ENCODE measurements around the gene RPS6KB2.

Gene RPS6KB2

DNA sequence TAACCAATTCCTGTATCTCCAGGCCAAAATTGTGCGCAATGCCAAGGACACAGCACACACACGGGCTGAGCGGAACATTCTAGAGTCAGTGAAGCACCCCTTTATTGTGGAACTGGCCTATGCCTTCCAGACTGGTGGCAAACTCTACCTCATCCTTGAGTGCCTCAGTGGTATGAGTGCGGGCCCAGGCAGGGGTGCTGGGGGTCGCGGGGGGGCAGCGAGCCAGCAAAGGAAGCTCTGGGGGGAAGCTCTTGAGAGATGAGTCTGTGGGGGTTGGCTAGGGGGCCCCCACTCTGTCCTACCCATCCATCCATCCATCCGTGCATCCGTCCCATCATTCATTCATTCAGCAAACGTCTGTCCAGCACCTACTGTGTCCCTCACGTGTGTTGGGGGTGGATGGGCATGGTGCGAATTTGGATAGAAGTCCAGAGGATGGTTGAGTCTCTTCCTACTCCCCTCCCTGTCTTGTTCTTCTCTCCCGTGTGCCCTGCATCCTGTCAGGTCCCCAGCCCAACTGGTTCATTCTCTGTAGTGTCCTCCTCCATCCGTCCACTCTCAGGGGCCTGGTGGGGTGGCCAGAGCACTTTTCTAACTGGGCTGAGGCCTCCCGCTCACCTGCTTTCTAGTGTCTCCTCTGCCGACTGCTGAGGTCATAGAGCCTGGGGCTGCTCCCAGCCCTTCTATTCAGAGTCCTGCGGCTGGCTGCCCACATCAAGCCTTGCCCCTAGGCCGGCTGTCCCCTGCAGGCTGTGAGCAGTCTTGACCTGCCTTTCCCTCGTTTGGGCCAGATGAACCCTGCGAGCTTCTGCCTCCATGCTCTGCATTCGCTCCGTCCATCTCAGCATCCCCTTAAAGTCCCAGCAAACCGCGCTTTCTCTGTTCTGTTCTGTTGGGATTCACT, 3.3 kb downstream of the RPS6KB2 start:
- no peak for DNase-seq

DNA sequence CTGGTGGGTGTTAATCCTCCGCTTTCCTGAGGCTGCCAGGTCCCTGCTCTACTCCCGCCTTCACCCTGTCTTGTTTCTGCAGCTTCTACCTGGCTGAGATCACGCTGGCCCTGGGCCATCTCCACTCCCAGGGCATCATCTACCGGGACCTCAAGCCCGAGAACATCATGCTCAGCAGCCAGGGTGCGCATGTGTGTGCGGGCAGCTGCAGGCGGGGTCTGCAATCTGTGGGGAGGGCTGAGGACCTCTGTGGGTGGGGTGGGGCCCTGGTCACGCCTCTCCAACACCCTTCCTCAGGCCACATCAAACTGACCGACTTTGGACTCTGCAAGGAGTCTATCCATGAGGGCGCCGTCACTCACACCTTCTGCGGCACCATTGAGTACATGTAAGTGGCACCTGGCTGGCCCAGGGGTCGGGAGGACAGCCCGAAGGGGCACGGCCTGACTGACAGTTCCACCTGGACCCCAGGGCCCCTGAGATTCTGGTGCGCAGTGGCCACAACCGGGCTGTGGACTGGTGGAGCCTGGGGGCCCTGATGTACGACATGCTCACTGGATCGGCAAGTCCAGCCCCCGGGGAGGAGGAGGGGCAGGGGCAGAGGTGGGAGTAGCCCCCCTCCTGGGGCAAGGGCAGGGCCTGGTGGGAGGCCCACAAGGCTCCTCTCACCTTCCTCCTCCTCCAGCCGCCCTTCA, 4.5 kb downstream of the RPS6KB2 start:
- DNase-seq, result no peak

DNA sequence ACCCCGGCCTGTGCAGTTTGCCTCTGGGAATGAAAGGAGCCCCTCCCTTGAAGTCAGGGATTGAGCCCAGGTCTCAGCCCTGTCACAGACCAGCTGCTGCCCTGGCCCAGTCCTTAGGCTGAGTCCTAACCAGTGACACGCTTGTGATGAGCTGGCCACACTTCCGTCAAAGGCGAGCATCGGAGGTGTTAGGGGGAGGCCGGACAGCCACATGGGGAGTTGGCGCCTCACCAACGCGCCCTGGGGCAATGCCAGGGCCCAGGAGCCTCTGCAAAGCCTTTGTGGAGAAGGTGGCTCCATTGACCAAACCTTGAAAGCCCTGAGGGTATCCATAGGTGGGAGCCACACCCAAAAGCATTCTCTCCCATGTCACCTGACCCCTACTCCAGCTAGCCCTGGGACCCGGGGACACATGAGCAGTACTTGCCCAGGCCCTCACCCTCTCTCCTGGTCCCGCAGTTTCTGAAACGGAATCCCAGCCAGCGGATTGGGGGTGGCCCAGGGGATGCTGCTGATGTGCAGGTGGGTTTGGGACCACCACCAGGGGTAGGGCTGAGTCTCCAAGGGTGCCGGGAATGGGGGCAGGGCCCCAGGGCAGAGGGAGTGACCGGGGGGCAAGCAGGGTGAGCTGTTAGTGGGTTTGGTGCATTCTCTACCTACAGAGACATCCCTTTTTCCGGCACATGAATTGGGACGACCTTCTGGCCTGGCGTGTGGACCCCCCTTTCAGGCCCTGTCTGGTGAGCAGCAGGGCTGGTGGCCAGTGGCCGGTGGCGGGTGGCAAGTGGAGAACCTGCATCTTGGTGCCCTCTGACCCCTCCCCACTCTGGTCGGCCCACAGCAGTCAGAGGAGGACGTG, 5.5 kb downstream of the RPS6KB2 start:
- no peak for DNase-seq

DNA sequence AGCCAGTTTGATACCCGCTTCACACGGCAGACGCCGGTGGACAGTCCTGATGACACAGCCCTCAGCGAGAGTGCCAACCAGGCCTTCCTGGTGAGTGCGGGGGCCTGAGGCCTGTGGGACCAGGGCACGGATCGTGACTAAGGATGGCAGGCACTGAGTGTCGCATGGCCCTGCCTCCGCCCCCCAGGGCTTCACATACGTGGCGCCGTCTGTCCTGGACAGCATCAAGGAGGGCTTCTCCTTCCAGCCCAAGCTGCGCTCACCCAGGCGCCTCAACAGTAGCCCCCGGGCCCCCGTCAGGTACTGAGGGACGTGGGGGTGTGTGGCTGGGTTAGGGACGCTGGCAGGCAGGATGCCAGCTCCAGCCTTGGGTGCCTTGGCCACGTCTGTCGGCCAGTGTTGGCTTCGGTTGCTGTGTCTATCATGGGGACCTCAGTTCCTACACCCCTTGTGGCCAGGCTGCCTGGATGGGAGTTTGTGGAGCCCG, 6.1 kb downstream of the RPS6KB2 start:
- no peak for DNase-seq

DNA sequence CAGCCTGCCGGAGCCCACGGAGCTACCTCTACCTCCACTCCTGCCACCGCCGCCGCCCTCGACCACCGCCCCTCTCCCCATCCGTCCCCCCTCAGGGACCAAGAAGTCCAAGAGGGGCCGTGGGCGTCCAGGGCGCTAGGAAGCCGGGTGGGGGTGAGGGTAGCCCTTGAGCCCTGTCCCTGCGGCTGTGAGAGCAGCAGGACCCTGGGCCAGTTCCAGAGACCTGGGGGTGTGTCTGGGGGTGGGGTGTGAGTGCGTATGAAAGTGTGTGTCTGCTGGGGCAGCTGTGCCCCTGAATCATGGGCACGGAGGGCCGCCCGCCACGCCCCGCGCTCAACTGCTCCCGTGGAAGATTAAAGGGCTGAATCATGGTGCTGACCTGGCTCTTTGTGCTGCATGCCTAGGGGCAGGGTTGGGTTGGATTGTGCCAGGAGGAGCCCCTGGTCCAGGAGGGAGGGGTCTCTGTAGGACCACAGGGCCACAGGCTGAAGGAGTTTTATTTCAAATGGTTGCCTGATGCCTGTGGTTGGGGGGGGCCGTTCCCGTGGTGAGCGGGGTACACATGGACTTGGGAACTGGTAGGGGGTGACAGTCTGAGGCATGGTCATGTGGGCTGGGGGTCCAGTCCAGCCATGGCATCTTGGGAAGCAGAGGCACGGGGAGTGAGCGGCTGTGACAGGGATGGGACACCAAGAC, 6.9 kb downstream of the RPS6KB2 start:
- DNase-seq, result no peak

DNA sequence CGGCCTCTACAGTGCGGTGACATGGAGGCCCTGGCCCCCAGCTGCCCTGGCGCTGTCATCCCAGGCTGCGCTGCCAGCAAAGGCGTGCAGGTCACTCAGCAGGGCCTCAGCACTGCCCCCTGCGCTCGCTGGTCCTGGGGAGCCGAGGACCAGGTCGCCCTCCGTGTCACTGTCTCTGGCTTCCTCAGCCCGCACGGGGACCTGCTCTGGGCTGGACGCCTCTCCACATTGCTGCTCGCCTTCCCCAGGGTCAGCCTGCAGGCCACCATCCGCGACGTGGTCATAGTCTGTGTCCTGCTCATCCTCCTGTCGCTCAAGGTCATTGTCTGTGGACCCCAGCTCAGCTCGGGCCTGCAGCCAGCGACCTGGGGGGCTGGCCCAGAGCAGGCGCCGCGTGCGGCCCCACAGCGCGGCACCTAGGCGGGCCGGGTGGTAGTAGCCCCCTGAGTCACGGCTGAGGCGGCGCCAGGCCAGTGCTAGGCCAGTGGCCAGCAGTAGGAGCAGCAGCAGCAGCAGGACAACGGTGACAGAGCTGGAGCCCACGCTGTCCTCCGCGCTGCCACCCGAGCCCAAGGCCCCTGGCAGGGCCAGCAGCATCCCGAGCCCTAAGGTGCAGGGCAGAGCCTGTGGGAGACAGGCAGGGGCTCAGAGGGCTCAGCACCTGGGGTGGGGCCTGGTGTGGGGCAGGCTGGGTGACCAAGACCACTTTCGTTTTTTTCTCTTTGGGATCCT, 7.6 kb downstream of the RPS6KB2 start:
- no peak for DNase-seq

DNA sequence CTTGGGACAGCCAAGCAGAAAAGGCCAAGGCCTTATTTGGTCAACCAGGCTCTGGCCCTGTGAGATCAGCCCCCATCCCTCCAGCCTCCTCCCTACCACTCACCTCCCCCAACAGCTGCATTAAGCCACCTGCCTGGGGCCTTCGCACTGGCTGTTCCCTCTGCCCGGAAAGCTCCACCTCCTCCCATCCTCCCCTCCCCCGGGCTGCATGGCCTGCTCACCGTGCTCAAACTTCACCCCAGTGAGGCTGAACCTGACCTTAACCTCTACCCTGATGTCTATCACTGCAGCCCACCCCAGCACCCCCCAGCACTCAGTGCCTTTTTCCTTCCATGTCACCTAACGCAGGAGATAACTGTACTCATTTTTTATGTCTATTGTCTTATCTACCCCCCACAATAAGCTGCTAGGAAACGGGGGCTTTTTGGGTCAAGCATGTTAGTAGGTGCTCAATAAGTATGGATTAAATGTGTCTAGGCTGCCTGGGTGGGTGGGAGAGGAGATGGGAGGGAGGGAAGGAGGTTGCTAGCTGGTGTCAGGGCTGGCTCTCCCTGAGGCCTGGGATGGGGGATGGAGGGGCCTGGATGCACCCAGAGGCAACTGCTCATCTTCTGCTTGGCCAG, 8.3 kb downstream of the RPS6KB2 start:
- DNase-seq, result peak; percentile 68

DNA sequence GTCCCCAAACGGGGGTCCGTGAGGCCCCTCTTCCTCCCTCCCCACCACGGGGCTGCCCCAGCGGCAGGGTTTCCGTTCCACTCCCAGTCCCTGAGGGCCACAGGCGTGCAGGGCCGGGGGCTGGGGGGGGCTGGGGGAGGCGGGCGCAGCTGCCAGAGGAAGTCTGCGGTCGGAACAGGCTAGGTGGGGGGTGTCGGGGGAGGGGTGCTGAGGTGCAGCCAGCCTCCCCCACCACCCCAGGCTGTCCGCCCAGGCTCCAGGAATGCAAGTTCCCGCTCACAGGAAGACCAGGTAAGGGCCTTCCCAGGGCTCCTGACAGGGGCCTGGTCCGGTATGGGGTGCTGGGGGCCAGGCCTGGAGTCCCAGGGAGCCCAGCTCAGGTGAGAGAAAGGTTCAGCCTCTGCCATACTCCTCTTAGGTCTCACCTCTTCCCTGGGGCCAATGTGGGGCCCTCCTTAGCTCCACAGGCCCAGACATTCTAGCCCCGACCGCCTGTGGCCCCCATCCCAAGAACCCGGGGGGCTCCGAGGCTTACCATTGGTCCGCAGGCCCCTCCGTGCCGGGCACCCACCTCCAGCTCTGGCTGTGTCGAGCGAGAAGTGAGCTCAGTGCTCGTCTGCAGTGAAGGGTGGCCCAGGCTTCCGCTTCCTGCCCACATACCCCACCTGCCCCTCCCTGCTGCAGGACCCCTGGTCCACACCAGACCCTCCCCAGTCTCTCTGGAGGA, 9.0 kb downstream of the RPS6KB2 start, which contains the start of gene PTPRCAP:
TSS of gene PTPRCAP (minus strand) at position 601 of the 727 bp plus-strand sequence. CDS start at position 538, 63 bp downstream.
- DNase-seq, result peak; percentile 56

DNA sequence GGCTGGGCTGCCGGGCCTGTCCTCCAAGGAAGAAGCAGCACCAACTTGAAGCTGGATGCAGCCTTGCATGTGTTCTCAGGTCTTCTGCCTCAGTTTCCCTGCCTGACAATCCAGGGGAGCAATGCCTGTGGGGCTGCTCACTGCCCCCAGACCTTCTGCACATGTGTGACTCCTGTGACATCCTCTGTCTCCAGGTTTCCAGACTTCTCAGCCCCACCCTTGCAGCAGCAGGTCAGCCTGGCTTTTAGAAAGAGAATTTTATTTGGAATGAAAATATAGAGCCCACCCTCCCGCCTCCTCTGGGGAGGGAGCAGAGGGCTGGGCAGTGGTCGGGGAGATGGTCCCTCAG, 9.5 kb downstream of the RPS6KB2 start:
- no peak for DNase-seq

DNA sequence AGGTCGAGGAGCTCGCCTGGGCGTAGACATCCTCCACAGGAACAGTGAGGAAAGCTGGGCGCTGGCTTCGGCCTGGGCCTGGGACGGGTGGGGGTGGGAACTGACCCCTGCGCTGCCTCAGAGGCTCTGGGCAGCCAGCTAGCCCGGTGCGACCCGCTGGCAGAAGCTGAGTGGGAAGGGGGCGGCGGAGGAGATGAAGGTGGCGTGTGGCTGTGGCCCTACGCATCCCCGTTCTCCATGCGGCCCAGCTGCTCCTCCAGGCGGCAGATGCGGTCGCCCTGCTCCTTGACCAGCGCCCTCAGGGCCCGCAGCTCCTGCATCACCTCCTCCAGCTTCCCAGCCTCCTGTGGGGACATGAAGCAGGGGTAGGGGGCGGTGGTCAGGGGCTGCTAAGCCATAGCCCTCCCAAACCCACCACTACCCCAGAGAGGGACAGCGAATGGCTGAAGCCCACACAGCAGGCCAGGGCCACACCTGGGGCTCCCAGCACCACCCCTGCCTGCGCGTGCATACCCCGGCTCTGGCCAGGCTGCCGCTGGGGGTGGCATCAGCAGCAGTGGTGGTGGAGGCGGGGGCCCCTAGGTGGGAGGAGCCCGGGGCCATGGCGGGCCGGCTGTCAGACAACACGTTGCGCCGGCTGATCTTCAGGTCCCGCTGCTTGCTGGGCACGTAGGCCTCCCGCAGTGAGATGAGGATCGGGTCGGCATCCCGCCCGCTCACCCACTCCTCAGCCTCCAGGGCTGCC, 10.0 kb downstream of the RPS6KB2 start:
- DNase-seq, result no peak

DNA sequence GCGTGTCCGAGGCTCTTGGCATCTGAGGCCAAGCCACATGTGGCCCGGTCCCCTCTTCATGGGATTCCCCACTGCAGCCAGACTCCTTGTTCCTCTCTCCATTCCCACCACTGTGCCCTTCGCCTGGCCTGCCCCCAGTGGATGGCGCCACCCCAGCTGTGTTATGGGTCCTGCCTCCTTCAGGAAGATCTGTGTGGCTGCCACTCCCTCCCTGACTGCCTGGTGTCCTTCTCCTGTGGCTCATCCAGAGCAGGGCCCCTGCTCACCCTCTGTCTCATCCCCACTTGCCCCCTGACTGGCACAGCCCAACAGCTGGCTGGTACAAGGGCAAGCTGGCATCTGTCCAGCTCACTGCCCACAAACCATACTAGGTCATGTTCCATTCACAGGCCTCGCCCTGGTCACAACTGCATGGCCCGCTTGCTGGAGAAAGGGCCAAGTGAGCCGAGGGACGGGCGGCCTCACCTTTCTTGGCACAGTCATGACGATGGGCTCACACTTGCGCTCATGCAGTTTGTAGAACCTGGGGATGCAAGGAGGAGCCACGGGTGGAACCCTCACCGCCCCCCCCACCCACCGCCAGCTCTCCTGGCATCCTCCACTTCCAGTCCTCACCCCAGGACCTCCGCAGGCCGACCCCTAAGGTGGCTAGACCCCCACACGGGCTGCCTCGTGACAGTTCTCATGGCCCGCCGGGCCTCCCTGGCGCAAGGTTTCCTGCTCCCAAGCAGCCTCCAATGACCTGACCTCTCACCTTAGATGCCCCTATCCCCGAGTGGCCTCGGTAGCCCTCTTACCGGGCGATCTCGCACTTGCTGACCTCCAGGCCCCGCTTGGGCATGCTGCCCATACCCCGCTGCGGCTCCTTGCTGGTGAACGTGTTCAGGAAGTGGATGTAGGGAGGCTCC, 11.3 kb downstream of the RPS6KB2 start:
- peak; percentile 58 for DNase-seq

DNA sequence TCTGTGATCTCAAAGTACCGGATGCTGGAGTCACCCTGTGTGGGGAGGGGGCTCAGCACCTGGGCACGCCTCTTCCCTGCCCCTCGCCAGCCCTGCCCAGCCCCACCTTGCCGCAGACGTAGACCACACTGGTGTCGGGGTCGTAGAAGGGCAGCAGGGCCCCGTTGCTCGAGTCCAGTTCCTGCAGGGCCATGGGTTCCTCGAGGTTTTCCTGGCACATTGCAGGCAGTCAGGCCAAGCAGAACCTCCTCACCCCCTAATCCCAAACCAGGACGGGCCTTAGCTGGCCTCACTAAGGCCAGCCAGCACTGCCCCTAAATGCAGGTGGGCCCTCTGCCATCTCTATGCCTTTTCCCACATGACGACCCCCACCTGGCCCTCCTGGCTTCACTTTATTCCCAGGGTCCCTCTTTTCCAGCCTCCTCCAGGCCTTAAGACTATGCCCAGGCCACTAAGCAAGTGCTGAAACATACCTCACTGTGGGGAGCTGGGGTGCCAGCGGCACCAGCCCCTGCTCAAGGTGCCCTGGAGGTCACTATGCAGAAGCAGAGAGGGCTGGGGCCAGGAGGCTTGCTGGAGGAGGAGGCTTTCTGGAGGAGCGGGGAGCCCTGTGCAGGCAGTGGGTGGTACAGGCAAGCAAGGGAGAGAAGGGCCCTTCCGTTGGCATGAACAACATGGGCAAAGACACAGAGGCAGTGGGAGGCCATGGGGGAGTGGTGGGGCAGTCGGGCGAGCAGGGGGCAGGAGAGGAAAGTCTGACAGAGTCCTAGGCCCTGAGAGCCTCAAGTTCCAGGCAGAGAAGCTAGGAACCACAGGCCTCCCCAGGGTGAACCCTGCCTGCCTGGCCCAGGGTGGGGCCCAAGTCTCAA, 12.2 kb downstream of the RPS6KB2 start:
- DNase-seq, result peak; percentile 13

DNA sequence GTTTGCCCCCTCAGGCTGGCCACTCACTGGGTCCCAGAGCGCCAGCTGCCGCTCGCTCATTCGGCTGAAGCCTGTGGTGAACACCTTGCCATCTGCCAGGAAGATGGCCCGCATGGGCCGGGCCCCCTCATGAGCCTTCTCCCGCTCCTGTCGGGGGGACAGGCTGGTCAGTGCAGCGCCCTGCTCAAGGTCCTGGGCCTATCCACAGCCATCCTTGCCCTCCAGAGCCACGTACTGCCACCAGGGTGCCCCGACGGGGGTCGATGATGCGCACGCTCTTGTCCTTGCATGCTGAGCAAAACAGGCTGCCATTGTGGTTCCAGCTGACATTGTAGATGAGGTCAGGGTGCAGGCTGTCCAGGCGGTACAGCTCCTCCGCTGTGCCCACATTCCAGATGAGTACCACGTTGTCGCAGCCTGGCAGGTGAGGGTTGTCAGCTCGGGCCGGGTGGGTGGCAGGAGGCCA, 12.8 kb downstream of the RPS6KB2 start:
- DNase-seq, result no peak

DNA sequence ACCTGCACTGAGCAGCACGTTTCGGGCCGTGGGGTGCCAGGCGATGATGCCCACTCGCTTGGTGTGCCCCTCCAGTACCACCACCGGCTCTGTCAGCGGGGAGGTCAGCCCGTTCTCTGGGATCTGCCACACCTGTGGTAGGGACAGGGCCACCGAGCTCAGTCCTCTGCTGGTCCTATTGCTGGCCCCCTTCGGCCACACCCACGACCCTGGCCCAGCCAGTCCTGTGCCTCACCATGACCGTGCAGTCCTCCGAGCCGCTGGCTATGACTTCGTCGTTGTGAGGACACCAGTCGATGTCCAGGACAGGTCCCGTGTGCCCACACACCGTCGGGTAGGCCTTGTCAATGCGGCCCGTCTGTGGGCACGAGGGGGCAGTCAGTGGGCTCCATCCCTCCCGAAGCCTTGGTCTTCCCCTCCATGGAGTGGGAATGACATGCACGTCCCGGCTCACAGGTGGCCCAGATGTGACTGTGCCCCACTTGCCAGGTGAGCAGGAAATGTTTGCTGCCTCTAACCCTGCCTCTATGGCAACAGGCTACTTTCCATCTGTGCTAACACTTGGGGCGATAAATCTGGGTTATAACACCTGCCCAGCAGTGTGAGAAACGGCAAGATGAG, 13.5 kb downstream of the RPS6KB2 start:
- DNase-seq, result no peak

DNA sequence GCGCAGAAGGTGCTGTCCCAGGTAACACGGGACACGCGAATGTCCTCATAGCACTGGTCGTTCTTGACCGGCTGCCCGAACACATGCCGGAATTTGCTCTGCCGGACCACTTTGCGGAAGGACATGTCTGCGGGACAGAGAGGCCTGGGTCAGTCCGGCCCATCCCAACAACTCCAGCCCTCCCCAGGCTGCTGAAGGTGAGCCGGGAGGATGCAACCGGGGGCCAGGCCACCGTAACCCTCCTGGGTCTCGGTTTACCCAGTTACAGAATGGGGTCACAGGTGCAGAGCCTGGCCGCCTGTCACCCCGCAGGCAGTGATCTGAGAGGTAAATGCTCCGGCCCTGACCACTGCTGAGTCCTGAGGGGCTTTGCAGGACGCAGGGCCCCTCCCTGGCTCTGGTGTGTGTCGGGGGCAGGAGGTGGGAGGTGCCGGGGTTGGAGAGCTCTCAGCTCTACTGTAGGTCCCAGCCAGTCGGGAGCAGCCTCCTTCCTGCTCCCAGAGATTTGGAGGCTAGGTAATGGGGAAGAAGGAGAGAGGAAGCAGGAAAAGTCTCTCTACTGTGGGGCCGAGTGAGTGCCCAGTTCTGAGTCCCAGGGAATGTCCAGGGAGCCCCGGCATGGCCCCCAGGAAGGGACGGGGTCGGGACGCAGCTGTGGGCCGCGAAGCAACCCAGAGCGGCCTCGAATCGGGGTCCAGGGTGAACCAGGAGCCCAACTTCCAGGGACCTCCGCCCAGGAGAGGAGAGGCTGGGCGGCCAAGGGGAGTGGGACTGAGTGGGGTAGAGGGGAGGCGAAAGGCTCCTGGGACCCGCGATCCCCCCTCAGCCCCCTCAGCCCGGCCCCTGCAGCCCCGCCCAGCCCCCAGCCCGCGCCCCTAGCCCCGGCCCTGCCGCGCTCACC, 14.5 kb downstream of the RPS6KB2 start:
- DNase-seq, result no peak

DNA sequence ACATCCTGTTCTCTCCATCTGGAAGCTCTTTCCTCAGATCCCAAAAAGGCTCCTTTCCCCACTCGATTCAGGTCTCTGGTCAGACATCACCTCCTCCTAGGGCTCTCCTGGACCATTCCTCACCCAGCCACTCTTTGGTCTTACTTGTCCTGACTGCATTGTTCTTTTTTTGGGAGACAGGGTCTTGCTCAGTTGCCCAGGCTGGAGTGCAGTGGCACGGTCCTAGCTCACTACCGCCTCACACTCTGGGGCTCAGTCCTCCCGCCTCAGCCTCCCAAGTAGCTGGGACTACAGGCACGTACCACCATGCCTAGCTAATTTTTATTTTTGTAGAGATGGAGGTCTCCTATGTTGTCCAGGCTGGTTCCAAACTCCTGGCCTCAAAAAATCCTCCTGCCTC, 17.2 kb downstream of the RPS6KB2 start:
- no peak for DNase-seq

All from GF-D8 (cell line).